CD4-positive, alpha-beta T cell treated with Interleukin-1 beta for 1 hour (primary cell): ENCODE measurements around the gene MOV10L1.
"Not testable (repeated sequence)": the region's sequence is repeated elsewhere in the genome, so short reads cannot be mapped to it uniquely, and the experiment has no call there.

Experiments
- DNase-seq, 2 donors: peaks; one replicate each; pipeline ENCODE4 v3.0.0-alpha.2; 2020 to 2022

MOV10L1 gene

GRCh38 chr22:50141462-50141861 is 51.7 kb downstream of the MOV10L1 start:
- DNase-seq = no peak

- no peak for DNase-seq
Observed at GRCh38 chr22:50141891-50142363, 52.1 kb downstream of the MOV10L1 start.

DNA sequence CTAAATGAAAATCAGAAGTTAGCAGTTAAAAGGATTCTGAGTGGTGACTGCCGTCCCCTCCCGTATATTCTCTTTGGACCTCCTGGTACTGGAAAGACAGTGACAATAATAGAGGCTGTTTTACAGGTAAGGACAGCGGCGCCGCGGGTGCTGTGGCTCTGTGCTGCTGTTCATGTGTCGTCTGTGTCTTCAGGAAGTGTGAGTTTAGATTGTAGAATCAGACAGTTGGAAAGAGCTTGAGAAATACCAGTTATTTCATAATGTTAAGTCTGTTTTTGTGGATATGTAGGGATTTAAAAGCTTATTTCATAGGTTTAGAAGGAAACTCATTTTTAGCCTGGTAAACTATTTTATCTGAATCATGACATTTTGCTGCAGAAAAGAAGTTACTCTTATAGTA is 53.3 kb downstream of the MOV10L1 start:
- no peak for DNase-seq

- DNase-seq = no peak
Observed at GRCh38 chr22:50144005-50144614, 54.3 kb downstream of the MOV10L1 start.

- DNase-seq = no peak
Observed at GRCh38 chr22:50145721-50146438, 56.1 kb downstream of the MOV10L1 start.

DNA sequence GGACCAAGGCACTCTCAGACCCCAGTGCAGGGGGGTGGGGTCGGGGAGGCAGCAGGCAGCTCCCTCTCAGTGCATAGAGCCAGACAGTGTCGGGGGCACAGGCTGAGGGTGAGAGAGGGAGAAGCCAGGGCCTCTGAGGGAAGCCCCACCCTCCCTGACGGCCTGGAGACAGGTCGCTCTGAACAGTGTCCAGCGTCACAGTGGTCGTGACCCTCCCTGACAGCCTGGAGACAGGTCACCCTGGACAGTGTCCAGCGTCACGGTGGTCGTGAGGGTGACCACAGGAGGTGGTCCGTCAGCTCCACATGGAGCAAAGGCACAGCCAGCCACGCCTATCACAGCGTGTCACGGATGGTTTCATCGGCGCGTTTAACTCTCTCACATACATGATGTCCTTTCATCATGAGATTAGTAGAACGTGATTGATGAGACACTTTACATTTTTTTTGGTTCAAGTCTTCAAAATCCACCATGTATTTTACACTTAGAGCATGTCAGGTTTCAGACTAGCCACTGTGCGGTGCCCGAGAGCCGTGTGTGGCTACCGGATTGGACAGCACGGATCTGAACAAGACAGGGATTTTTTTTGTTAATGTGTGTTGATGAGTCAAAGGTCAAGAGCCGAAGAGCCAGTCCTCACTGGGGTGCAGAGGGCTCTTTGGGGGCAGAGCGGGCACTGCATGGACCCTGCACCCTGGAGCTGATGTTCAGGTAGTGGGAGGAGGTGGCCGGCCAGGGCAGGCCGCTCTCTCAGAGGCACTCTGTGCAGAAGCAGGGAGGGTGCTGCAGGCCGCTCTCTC is 56.8 kb downstream of the MOV10L1 start:
- peak; percentile 8 to 14 for DNase-seq

- not testable (repeated sequence) for DNase-seq
Observed at GRCh38 chr22:50147258-50148165, 57.7 kb downstream of the MOV10L1 start.

- DNase-seq = no peak
Observed at GRCh38 chr22:50148166-50148500, 58.3 kb downstream of the MOV10L1 start.

DNA sequence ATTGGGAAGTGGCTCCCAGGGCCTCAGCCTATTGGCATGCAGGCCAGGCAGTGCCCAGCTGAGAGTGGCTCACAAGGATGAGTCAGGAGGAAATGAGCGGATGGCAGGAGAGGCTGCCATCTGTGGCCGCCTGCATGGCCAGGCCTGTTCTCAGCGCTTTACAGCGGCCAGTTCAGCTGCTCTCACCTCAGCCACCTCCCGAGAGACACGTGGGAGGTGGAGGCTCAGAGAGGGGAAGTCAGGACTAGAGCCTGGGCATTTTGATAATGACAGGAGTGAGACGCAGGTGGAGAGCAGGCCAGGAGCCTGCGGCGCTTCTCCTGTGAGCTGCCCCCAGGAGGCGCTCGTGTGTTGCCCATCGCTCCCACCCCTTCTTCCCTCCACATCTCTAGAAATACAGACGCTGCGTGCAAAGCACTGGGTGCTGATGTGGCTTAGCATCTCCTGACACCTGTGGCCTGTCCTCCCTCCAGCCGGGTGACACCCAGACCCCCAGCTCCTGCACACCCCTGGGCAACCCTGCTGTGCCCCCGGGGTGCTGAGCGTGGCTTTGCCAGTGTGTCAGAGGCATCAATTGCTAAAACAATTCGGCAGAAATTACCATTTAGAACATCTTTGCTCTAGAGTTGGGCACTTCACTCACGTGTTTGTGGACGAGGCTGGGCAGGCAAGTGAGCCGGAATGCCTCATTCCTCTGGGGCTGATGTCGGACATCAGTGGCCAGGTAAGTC is 59.4 kb downstream of the MOV10L1 start:
- peak; percentile 77 to 82 for DNase-seq

DNA sequence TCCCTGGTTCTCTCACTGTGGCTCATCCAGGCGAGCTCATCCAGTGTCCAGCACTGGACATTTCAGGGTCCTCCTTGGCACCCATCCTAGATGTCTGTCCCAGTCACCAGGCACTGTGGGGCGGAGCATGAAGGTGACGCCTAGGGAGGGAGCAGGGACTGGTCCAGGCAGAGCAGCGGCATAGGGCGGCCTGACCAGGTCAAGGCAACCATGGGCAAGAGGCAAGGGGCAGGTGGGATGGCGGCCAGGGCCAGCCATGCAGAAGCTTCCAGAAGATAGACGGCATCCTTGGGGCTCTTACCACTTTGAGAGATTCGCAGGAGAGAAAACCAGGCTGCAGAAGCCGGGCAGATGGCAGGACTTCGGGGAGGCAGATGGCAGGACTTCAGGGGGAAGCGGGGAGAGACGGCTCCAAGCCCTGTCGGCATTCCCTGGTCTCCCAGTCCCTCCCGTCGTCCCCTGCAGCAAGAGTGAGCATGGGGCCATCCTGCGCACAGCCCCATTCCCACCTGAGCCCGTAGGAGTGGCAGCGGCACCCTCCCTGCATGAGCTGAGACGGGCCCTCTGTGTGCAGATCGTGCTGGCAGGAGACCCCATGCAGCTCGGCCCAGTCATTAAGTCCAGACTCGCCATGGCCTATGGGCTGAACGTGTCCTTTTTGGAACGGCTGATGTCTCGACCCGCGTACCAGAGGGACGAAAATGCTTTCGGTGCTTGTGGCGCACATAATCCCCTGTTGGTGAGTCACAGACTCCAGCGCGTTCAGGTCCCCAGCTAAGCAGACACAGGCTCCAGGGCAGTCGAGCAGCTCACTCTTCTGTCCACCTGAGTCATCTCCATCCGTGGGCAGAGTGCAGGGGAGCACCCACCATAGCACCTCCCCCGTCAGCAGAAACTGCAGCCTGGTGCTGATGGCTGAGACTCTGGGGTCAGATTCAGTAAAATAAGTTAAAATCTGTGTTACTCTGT is 60.6 kb downstream of the MOV10L1 start:
- DNase-seq = no peak

GRCh38 chr22:50151571-50152537 is 62.0 kb downstream of the MOV10L1 start:
- DNase-seq = no peak

- no peak for DNase-seq
Observed at GRCh38 chr22:50153056-50153755, 63.4 kb downstream of the MOV10L1 start.

GRCh38 chr22:50153756-50154140 is 63.9 kb downstream of the MOV10L1 start:
- no peak for DNase-seq

DNA sequence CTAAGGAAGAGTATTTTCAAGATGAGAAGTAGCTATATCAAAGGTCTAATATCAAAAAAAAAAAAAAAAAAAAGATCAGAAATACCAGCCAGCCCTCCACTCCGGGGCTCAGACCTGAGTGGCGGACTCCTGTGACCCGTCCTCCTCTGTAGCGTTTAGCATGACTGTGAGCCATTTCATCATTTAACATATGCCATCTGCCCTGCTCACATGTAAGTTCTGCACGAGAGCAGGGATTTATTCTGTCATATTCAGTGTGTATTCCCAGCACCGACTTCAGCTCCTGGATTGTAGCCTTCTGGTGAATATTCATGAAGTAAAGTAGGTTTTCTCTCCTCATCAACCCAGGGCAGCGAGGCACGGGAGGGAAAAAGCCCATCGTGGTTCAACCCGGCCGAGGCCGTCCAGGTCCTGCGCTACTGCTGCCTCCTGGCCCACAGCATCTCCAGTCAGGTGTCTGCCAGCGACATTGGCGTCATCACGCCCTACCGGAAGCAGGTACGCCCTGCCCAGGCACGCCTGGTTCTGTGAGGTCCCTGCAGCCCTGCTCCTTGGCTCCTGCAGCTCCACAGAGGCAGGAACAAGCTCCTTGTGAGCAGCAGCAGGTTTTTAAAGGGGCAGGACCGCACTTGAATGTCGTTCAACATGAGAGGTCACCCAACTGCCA is 68.0 kb downstream of the MOV10L1 start:
- no peak for DNase-seq

- no peak for DNase-seq
Observed at GRCh38 chr22:50160947-50161346, 71.1 kb downstream of the MOV10L1 start.

GRCh38 chr22:50161508-50162390 is 71.9 kb downstream of the MOV10L1 start:
- DNase-seq = no peak

GRCh38 chr22:50162391-50162956 is 72.7 kb downstream of the MOV10L1 start:
- no peak for DNase-seq
